Astrocyte of the spinal cord (primary cell): ENCODE measurements around the gene SERPINF2.
A peak's percentile ranks its signal among the peaks of the same experiment; 100 is the strongest.
"Not testable (repeated sequence)": the region's sequence is repeated elsewhere in the genome, so short reads cannot be mapped to it uniquely, and the experiment has no call there.

Experiments used
- DNase-seq: peaks from one replicate; pipeline ENCODE4 v3.0.0; 2011; ENCODE audit warnings: low read depth, low spot score
- H3K4me3 ChIP-seq: 2 replicates; pipeline ENCODE4 v1.5.1; 2011; ENCODE audit warnings: low read depth, mild to moderate bottlenecking, low read length, moderate library complexity
- in situ Hi-C: cut with HindIII; loops from 2 replicates; pipeline ENCODE4 v1.10.0; 2017; ENCODE audit warnings: low sequenced_read_pairs
- TF ChIP-seq, protein P1 (sequence below): IDR thresholded peaks from 2 replicates; pipeline ENCODE4 v1.5.1; 2012; ENCODE audit warnings: low read depth, mild to moderate bottlenecking, low read length, inconsistent platforms

SERPINF2 gene

DNA sequence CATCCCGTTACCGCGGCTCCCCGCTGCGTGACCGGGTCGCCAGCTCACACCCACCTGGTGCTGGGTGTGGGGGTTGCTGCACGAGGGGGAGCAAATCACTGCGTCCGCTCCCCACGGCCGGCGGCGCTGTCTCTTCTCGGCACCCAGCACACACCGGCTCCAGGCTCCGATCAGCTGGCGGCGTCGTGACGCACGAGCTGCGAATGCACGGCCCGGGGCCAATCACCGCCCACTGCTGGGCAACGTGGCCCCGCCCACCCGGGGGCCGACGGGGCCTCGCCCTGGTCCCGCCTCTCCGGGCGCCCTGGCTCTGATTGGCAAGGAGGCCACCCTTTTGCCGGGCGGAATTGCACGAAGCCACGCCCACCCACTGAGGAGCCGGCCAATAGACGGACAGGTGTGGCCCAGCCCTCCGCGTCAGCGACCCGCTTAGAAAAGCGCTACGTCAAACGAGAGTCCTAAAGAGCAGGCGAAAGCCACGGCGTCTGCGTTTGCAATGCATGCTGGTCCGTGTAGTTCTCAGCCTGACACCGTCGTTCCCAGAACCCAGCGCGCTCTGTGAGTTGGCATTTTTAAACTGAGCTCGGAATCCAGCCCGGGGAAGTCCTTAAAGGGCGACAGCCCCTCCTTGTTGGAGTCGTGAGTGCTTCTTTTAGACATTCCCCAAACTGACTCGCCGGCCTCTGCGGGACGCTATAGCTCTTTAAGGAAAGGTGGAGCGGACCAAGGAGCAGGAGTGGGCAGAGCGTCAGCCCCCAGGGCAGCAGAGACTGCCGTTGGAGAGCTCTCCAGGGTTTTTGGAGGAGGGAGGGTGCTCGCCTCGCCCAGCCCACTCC is 26.4 kb upstream of the SERPINF2 start:
- peak; percentile 100 for DNase-seq
- TF ChIP-seq, protein P1, sequence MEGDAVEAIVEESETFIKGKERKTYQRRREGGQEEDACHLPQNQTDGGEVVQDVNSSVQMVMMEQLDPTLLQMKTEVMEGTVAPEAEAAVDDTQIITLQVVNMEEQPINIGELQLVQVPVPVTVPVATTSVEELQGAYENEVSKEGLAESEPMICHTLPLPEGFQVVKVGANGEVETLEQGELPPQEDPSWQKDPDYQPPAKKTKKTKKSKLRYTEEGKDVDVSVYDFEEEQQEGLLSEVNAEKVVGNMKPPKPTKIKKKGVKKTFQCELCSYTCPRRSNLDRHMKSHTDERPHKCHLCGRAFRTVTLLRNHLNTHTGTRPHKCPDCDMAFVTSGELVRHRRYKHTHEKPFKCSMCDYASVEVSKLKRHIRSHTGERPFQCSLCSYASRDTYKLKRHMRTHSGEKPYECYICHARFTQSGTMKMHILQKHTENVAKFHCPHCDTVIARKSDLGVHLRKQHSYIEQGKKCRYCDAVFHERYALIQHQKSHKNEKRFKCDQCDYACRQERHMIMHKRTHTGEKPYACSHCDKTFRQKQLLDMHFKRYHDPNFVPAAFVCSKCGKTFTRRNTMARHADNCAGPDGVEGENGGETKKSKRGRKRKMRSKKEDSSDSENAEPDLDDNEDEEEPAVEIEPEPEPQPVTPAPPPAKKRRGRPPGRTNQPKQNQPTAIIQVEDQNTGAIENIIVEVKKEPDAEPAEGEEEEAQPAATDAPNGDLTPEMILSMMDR: peak; percentile 14
- H3K4me3 ChIP-seq: peak overlapping the region; percentile 93
- in situ Hi-C loops: no loop called here

- in situ Hi-C loops: no loop called here
- peak; percentile 99 for DNase-seq
- H3K4me3 ChIP-seq: peak overlapping the region; percentile 73
- TF ChIP-seq, protein P1: no peak
These were observed 25.6 kb upstream of the SERPINF2 start for GRCh38 chr17:1716912-1717695.

DNA sequence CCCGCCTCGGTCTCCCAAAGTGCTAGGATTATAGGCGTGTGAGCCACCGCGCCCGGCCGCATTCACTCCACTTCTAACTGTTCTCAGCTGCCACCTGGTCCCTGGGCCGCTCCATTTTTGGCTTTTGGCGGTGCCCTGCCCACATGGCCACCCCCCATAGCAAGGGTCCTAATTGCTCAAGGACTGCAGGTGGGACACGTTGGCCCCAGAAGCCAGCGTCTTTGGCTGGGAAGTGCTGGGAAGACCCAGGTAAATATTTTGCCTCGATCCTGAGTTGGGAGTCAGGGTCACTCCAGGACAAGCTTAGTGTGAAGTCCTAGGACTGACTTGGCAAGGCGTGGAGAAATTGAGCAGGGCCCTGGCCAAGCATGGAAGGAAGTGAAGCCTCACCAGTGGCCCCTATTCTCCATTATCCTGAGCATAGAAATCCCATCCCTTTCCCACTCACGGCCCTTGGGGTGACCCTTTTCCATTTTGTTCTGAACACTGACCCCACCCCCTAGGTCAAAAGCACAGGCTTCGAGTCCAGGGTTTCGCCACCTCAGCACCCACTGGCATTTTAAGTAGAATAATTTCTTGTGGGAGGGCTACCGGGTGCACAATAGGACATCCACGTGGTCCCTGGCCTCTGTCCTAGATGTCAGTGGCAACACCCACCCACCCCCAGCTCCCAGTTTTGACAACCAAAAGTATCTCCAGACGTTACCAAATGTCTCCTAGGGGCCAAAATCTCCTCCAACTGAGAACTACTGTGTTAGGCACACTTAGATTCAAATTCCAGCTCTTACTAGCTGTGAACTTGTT is 24.1 kb upstream of the SERPINF2 start:
- DNase-seq: no peak
- no peak overlapping the region for H3K4me3 ChIP-seq
- in situ Hi-C loops: no loop called here
- TF ChIP-seq, protein P1: no peak

DNA sequence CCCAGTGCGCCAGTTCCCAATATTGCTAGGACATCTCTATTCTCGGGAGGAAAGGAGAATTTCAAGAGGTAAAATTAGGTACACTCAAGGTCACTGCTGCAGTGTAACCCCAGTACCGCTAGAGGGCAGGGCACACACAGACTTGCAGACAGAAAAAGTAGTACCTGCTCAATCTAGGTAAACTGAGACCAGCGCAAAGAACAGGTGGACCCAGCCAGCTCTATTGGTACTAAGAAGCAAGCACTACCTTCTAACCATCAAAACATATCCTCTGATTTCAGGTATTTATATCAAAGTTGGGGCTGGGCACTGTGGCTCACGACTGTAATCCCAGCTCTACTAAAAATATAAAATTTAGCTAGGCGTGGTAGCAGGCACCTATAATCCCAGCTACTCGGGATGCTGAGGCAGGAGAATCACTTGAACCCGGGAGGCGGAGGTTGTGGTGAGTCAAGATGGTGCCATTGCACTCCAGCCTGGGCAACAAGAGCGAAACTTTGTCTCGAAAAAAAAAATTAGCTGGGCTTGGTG is 21.8 kb upstream of the SERPINF2 start:
- in situ Hi-C loops: no loop called here
- TF ChIP-seq, protein P1: peak; percentile 98
- peak; percentile 62 for DNase-seq
- H3K4me3 ChIP-seq: no peak overlapping the region

- in situ Hi-C loops: not testable (repeated sequence)
These were observed 20.6 kb upstream of the SERPINF2 start for GRCh38 chr17:1722022-1722421.

DNA sequence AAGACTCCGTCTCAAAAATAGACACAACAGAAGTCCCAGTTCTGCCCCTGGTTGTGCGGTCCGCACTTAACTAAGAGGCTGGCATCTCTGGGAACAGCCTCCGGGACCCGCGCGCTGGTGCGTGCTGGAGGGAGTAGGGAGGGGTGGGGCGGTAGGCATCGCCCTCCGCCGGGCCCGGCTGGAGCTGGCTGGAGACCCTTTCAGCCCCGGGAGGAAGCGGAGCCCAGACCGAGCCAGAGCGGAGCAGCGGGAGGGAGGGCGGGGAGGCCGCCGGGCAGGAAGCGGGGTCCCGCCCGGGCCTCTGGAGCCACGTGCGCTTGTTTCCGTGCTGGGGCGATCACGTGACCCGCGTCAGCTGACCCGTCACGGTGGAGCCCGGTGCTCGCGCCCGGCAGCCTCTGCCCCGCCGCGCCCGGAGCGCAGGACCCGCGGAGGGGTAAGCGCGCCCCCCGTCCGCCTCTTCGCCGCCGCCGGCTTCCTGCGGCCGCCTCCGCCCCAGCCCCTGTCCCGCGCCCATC is 18.3 kb upstream of the SERPINF2 start, which contains the start of gene WDR81:
Gene WDR81 (plus strand): TSS at position 354 of the 518 bp plus-strand sequence. CDS start 256 bp downstream, outside the sequence.
- H3K4me3 ChIP-seq: peak within 1 kb of the TSS; percentile 39
- in situ Hi-C loops: no loop called here
- TF ChIP-seq, protein P1: no peak
- DNase-seq: peak; percentile 80

More at GRCh38 chr17:1722022-1722421, 20.6 kb upstream of the SERPINF2 start:
- H3K4me3 ChIP-seq, DNase-seq: not testable (repeated sequence)
